ENCODE measurements around the gene CRAT. TPM values are rescaled to one million over a fixed set of nuclear protein-coding genes. Genes with fewer than 3 reads are reported as not detected.
"Not testable (repeated sequence)": the region's sequence is repeated elsewhere in the genome, so short reads cannot be mapped to it uniquely, and the experiment has no call there.

CRAT gene
- total RNA-seq, 1 donor from 2014 or later, result 29.1 TPM

- no peak for DNase-seq (ENCODE audit: low read depth)
- H3K27me3 ChIP-seq (ENCODE audit: control insufficient read depth, insufficient read depth, low read length), result no peaks in the 10 kb centered on the region
- H3K36me3 ChIP-seq (ENCODE audit: control insufficient read depth, insufficient read depth, low read length), result no peaks in the 10 kb centered on the region
- TF ChIP-seq CTCF (IDR thresholded peaks at IDR 0.05; ENCODE audit: insufficient read depth, low read length, poor library complexity, severe bottlenecking), result no peak
- H3K4me3 ChIP-seq (ENCODE audit: low read depth, low read length), result no peak overlapping the region
These were observed 25.9 kb upstream of the CRAT start for GRCh38 chr9:129136446-129137035.

- no peak for DNase-seq (ENCODE audit: low read depth)
- H3K36me3 ChIP-seq (ENCODE audit: control insufficient read depth, insufficient read depth, low read length), result no peaks in the 10 kb centered on the region
- TF ChIP-seq CTCF (IDR thresholded peaks at IDR 0.05; ENCODE audit: insufficient read depth, low read length, poor library complexity, severe bottlenecking), result no peak
These were observed 24.9 kb upstream of the CRAT start for GRCh38 chr9:129135476-129135875.

GRCh38 chr9:129133082-129133481 is 22.5 kb upstream of the CRAT start:
- Histone ChIP-seq H3K36me3 (ENCODE audit: control insufficient read depth, insufficient read depth, low read length) (no peaks in the 10 kb centered on the region), H3K27me3 (ENCODE audit: control insufficient read depth, insufficient read depth, low read length) (no peaks in the 10 kb centered on the region), H3K4me3 (ENCODE audit: low read depth, low read length) (no peak overlapping the region)
- TF ChIP-seq CTCF (IDR thresholded peaks at IDR 0.05; ENCODE audit: insufficient read depth, low read length, poor library complexity, severe bottlenecking), result no peak
- DNase-seq (ENCODE audit: low read depth), result no peak

More at GRCh38 chr9:129135476-129135875, 24.9 kb upstream of the CRAT start:
- no peaks in the 10 kb centered on the region for H3K27me3 ChIP-seq (ENCODE audit: control insufficient read depth, insufficient read depth, low read length)
- H3K4me3 ChIP-seq (ENCODE audit: low read depth, low read length), result no peak overlapping the region

- no peaks in the 10 kb centered on the region for H3K27me3 ChIP-seq (ENCODE audit: control insufficient read depth, insufficient read depth, low read length)
- peak; percentile 99 for TF ChIP-seq CTCF (IDR thresholded peaks at IDR 0.05; ENCODE audit: insufficient read depth, low read length, poor library complexity, severe bottlenecking)
These were observed 20.9 kb upstream of the CRAT start for GRCh38 chr9:129131300-129132145.

GRCh38 chr9:129130791-129131190 is 20.2 kb upstream of the CRAT start:
- no peak overlapping the region for H3K4me3 ChIP-seq (ENCODE audit: low read depth, low read length)
- no peak for TF ChIP-seq CTCF (IDR thresholded peaks at IDR 0.05; ENCODE audit: insufficient read depth, low read length, poor library complexity, severe bottlenecking)
- H3K27me3 ChIP-seq (ENCODE audit: control insufficient read depth, insufficient read depth, low read length), result no peaks in the 10 kb centered on the region
- no peak for DNase-seq (ENCODE audit: low read depth)
- H3K36me3 ChIP-seq (ENCODE audit: control insufficient read depth, insufficient read depth, low read length), result no peaks in the 10 kb centered on the region

More at GRCh38 chr9:129131300-129132145, 20.9 kb upstream of the CRAT start:
- Histone ChIP-seq H3K4me3 (ENCODE audit: low read depth, low read length) (no peak overlapping the region), H3K36me3 (ENCODE audit: control insufficient read depth, insufficient read depth, low read length) (no peaks in the 10 kb centered on the region)
- DNase-seq (ENCODE audit: low read depth), result no peak

GRCh38 chr9:129130271-129130670 is 19.7 kb upstream of the CRAT start:
- not testable (repeated sequence) for DNase-seq (ENCODE audit: low read depth); H3K4me3 ChIP-seq (ENCODE audit: low read depth, low read length); H3K36me3 ChIP-seq (ENCODE audit: control insufficient read depth, insufficient read depth, low read length); H3K27me3 ChIP-seq (ENCODE audit: control insufficient read depth, insufficient read depth, low read length)
